GM12891 (cell line): ENCODE measurements around the gene TMEM221.

Experiments used
- DNase-seq: peaks from one replicate; pipeline ENCODE4 v3.0.0; 2011; ENCODE audit warnings: low spot score; ENCODE audit not compliant: insufficient read length
- FAIRE-seq: peaks from 2 replicates; lab custom pipeline; 2011; peaks lifted over from hg19 to GRCh38; lab: Jason Lieb, UNC
- PAX5 ChIP-seq: IDR thresholded peaks from 2 replicates; pipeline ENCODE4 v1.6.1; 2011; ENCODE audit warnings: low read length, moderate library complexity, mild to moderate bottlenecking; ENCODE audit not compliant: insufficient read depth, severe bottlenecking
- POLR2A ChIP-seq: IDR thresholded peaks from 2 replicates; pipeline ENCODE4 v1.6.1; 2011; ENCODE audit warnings: low read depth, low read length, control low read depth
- POLR2AphosphoS5 ChIP-seq: IDR thresholded peaks from 2 replicates; pipeline ENCODE4 v1.6.1; 2011; ENCODE audit warnings: low read depth, low read length, control low read depth
- POU2F2 ChIP-seq: IDR thresholded peaks from 2 replicates; pipeline ENCODE4 v1.6.1; 2011; ENCODE audit warnings: low read depth, mild to moderate bottlenecking, control low read depth, low read length, moderate library complexity
- SPI1 ChIP-seq: IDR thresholded peaks from 2 replicates; pipeline ENCODE4 v1.6.1; 2011; ENCODE audit warnings: low read depth, low read length, control low read depth
- TAF1 ChIP-seq: IDR thresholded peaks from 2 replicates; pipeline ENCODE4 v1.6.1; 2011; ENCODE audit warnings: low read depth, low read length, control low read depth

Gene TMEM221

DNA sequence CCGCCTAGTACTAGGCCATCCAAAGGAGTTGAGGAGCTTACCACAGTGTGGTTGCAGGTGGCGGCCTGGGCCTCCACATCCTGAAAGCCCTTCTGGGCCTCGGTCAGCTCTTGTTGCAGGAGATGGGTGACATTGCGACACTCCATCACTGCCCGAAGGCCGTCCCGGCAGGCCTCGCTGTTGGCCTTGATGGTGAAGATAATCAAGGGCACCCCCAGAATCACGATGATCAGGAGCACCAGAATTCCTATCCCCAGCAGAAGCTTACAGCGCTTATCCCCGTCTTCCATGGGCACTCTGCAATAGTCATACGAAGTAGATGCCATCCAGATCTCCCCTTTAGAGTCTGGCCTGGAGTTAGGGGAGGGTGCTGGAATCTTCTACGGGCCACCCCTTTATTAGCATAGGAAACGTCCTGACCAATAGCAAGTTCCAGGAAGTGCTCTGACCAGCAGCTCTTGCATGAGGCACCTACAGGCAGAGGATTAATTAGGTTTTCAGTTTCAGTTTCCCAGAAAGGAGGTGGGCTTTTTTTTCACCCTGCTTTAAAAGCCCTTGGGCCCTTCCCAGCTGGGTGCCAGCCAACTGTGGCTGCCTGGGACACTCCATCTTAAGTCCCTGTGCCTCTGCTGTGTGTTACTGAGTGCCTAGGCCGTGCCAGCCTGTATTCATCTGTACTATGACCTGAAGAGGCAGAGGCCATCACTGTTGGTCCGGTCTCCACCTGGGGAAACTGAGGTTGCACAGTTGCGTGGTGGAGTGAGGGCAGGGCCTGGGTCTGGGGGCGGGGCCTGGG lies 43.0 kb downstream of the TMEM221 start, which contains the start of gene BST2:
Gene BST2, minus strand, starts transcription at position 381 of the 796 bp plus-strand sequence. Its CDS starts 55 bp downstream, at position 326.
- peak; percentile 78; the same call in 1 of the 2 replicates for TF ChIP-seq POLR2A
- no peak for TF ChIP-seq PAX5
- TF ChIP-seq TAF1 = peak; percentile 52
- peak; percentile 38; the same call in 1 of the 2 replicates for TF ChIP-seq SPI1
- TF ChIP-seq POLR2AphosphoS5 = peak; percentile 88
- 0 out of 2 replicates have a peak, but pooled peaks have one; percentile 57 for TF ChIP-seq POU2F2
- DNase-seq (peak; percentile 84), FAIRE-seq (peak; percentile 84)

DNA sequence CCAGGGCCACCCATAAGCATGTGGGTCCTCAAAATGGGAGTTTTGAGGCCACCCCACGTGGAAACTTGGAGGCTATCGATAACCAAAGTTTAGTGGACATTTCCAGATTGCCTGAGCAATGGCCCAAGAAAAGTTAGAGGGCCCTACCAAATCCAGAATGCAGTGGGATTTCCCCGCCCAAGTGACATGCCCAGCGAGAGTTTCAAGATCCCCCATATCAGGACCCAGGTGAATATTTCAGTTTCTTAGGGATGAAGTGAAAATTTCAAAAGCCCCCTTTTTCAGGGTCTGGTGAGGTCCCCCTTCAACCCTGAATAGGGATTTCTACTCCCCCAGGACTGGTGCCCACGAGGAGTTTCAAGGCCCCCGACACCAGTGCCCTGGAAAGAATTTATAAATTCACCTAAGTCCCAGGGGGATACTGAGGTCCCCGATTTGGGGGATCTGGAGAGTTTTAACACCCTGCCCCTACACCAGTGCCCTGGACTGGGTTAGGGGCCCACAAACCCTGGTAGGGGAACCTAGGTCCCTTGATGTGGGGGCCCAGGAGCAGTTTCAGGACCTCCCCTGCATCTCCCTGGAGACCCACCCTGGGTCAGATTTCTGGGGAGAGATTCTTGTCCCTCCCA lies 43.7 kb downstream of the TMEM221 start:
- no peak for DNase-seq
- peak; percentile 33 for FAIRE-seq
- no peak for TF ChIP-seq POLR2A
- no peak for TF ChIP-seq SPI1
- no peak for TF ChIP-seq POU2F2
- TF ChIP-seq POLR2AphosphoS5 = no peak
- TF ChIP-seq PAX5 = no peak
- no peak for TF ChIP-seq TAF1

DNA sequence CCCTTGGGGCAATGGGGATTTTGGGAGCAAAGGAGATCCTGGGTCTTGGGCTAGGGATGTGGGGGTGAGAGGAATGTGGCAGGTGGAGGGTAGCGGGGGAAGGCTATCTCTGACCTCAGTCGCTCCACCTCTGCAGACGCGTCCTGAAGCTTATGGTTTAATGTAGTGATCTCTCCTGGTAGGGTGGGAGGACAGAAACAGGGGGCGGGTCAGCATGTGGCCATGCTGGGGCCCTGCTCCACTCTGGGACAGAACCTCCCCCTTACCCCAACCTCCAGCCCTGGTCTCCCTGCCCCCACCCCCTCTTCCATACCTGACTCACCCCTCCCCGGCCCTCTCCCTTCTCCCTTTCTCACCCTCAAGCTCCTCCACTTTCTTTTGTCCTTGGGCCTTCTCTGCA lies 44.5 kb downstream of the TMEM221 start:
- DNase-seq (no peak), FAIRE-seq (no peak)
- TF ChIP-seq POLR2A (no peak), PAX5 (no peak), SPI1 (no peak), POU2F2 (no peak), POLR2AphosphoS5 (no peak), TAF1 (no peak)

DNA sequence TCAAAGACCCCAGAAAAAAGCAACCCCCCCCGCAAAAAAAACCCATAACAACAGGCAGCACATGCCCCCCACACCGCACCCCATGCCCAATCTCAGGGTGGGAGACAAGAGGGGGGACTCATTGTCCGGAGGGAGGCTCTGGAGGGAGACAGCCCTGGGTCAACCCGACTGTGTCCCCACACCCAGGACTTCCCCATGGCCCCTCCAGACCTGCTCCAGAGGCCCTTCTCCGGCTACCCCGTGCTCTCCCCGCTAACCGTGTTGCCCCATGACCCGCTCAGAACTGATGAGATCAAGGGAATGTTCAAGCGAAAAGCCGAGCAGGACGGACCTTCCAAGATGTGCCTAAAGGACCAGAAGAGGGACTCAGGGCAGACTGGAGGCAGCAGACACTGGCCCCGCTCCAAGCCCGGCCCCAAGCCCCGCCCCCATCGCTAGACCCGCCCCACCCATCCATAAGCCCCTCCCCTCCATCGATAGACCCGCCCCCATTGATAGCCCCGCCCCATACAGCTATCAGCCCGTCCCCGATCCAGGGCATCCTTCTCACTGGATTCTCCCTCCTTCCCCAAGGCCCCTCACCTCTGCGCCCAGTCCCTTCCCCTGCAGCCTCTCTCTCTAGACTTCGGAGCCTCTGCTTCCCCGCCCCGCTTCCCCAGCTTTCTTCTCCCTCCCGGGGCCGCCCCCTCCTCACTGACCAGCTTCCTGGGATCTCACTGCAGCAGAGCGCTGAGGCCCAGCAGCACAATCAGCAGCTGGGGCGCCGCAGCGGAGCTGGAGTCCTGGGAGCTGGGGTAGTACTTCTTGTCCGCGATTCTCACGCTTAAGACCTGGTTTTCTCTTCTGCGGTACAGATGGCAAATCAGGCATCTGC lies 45.2 kb downstream of the TMEM221 start:
- DNase-seq = no peak
- FAIRE-seq = no peak
- no peak for TF ChIP-seq POLR2AphosphoS5
- TF ChIP-seq TAF1 = no peak
- no peak for TF ChIP-seq PAX5
- no peak for TF ChIP-seq POLR2A
- TF ChIP-seq SPI1 = no peak
- no peak for TF ChIP-seq POU2F2

DNA sequence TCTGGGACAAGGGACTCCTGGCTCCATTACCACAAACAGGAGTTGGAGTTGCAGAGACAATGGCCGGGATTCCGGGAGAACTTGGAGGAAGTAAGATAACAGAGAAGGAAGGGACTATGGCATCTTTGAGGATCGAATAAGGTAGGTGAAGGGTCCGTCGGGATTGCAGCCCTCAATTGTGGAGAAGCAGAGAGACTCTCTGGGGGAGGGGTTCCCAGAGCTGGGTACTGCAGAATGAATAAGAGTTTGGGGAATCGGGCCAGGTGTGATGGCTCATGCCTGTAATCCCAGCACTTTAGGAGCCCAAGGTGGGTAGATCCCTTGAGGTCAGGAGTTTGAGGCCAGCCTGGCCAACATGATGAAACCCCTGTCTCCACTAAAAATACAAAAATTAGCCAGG lies 46.8 kb downstream of the TMEM221 start:
- DNase-seq (no peak), FAIRE-seq (no peak)
- TF ChIP-seq POLR2A (no peak), POU2F2 (no peak), TAF1 (no peak), POLR2AphosphoS5 (no peak), PAX5 (no peak), SPI1 (no peak)

DNA sequence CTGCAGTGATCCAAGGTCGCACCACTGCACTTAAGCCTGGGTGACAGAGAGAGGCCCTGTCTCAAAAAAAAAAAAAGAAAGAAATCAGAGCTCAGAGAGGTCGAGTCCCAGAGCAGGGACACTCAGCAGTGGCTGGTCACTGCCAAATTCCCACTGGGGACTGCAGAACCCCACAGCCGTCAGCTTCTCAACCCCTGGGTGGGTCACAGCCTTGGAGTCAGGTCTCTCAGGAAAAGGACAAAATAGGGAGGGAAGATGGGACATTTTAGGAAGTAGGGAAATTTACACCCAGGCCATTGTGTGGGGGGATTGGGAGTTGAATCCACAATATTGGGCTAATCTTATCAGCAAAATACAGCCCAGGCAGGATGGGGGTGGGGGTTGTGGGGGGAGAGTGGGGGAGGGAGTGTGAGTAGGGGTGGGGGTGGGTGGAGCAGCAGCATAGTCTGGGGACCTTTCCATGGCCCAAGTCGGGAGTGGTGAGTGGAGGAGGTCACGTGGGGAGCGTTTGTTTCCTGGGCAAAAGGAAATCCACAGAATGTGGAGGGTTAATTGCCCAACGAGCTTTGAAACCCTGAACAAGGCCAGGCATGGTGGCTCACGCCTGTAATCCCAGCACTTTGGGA lies 49.5 kb downstream of the TMEM221 start:
- DNase-seq (no peak), FAIRE-seq (no peak)
- TF ChIP-seq SPI1 = no peak
- no peak for TF ChIP-seq TAF1
- TF ChIP-seq POLR2AphosphoS5 = no peak
- TF ChIP-seq POU2F2 = no peak
- TF ChIP-seq POLR2A = no peak
- TF ChIP-seq PAX5 = no peak

DNA sequence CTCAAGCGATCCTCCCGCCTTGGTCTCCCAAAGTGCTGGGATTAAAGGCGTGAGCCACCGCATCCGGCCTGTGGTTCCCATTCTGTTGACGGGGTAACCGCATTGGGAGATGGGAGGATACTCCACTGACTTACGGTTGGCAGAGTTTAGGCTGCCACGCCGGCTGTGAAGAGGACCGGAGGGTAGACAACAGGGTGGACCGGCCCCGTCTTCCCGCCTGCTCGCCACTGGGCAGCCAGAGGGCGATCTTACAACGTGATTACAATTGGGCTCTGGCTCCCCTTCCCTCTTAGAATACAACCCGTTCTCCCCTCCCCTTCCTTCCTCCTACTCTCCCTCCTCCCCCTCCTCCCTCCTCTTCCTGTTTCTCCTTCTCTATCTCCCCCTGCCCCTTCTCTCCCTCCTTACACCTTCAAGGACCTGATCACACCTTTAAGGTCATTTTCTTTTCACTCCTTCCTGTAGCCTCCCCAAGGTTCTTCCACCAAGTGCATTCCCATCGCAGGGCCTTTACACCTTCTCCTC lies 53.5 kb downstream of the TMEM221 start:
- peak; percentile 99 for FAIRE-seq
- no peak for DNase-seq
- TF ChIP-seq POLR2A (no peak), TAF1 (no peak), SPI1 (peak; percentile 23; the same call in 1 of the 2 replicates), PAX5 (no peak), POLR2AphosphoS5 (no peak), POU2F2 (no peak)

DNA sequence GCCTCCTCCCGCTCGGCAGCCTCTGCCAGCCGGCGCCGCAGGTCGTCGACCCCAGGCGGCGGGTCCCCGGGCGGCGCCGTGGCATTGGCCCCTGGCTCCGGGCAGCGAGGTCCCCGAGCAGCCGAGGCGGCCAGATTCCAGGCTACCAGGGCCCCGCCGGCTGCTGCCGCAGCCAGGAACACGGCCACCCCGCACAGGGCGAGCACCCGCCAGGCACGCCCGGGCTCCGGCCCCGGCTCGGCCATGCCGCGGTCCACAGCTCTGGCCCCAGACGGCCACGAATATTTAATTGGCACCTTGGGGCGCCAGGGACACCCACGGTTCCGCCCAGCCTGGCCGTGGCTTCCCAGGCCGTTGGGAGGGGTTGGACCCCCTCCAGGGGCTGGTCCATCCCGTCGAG lies 54.6 kb downstream of the TMEM221 start, which contains the start of gene CCDC194:
Gene CCDC194, minus strand, starts transcription at position 283 of the 400 bp plus-strand sequence. Its CDS starts 38 bp downstream, at position 245.
- no peak for TF ChIP-seq POLR2A
- no peak for TF ChIP-seq POU2F2
- no peak for TF ChIP-seq SPI1
- TF ChIP-seq PAX5 = no peak
- TF ChIP-seq TAF1 = no peak
- no peak for TF ChIP-seq POLR2AphosphoS5
- DNase-seq (no peak), FAIRE-seq (no peak)
